GM19395 (cell line): ENCODE measurements around the gene PSMB5.

Experiments used
- ATAC-seq: cut with Tn5 transposase; IDR thresholded peaks from one replicate; pipeline ENCODE4 v1.9.1; 2021; ENCODE audit warnings: mild to moderate bottlenecking, moderate library complexity; ENCODE audit not compliant: unreplicated experiment

The PSMB5 gene

GRCh38 chr14:22977434-22977683 lies 57.3 kb downstream of the PSMB5 start:
- ATAC-seq = no peak

- ATAC-seq = no peak
Measured at GRCh38 chr14:22976620-22977433, 57.9 kb downstream of the PSMB5 start.
